Fibroblast of skin of right biceps (primary cell): ENCODE data around the gene OSGEPL1.
"Not testable (repeated sequence)": the region's sequence is repeated elsewhere in the genome, so short reads cannot be mapped to it uniquely, and the experiment has no call there.

Experiments
- DNase-seq: peaks from one replicate; pipeline ENCODE4 v3.0.0-alpha.2; 2013

The OSGEPL1 gene

GRCh38 chr2:189726849-189727248 lies 35.7 kb downstream of the OSGEPL1 start:
- no peak for DNase-seq

- DNase-seq: no peak
These were observed 36.3 kb downstream of the OSGEPL1 start for GRCh38 chr2:189726271-189726670.

GRCh38 chr2:189723192-189723591 lies 39.4 kb downstream of the OSGEPL1 start:
- no peak for DNase-seq

- DNase-seq: peak; percentile 5
These were observed 43.0 kb downstream of the OSGEPL1 start for GRCh38 chr2:189719571-189719970.

GRCh38 chr2:189717593-189717992 lies 45.0 kb downstream of the OSGEPL1 start:
- DNase-seq: not testable (repeated sequence)

- no peak for DNase-seq
These were observed 52.9 kb downstream of the OSGEPL1 start for GRCh38 chr2:189709501-189710221.

- no peak for DNase-seq
These were observed 60.5 kb downstream of the OSGEPL1 start for GRCh38 chr2:189702071-189702470.

GRCh38 chr2:189700681-189701080 lies 61.9 kb downstream of the OSGEPL1 start:
- DNase-seq: no peak

- peak; percentile 51 for DNase-seq
These were observed 64.3 kb downstream of the OSGEPL1 start for GRCh38 chr2:189698020-189698887.
